HG03575 (cell line): Measurements from ENCODE around the gene SORT1.

Source experiments
- ATAC-seq: cut with Tn5 transposase; IDR thresholded peaks from one replicate; pipeline ENCODE4 v1.9.1; 2021; ENCODE audit not compliant: unreplicated experiment, insufficient number of reproducible peaks, low FRiP score; ENCODE audit errors: extremely low read depth

The SORT1 gene

GRCh38 chr1:109269212-109269980, 128.3 kb downstream of the SORT1 start:
- no peak for ATAC-seq

GRCh38 chr1:109268431-109269211, 129.1 kb downstream of the SORT1 start:
- no peak for ATAC-seq

- ATAC-seq, result no peak
These were observed 129.9 kb downstream of the SORT1 start for GRCh38 chr1:109267743-109268300.

- ATAC-seq, result no peak
These were observed 130.8 kb downstream of the SORT1 start for GRCh38 chr1:109266965-109267364.

GRCh38 chr1:109265741-109266330, 131.9 kb downstream of the SORT1 start:
- no peak for ATAC-seq

- ATAC-seq, result no peak
These were observed 132.7 kb downstream of the SORT1 start for GRCh38 chr1:109265016-109265415.

- ATAC-seq, result no peak
These were observed 133.4 kb downstream of the SORT1 start for GRCh38 chr1:109264379-109264755.

- no peak for ATAC-seq
These were observed 133.9 kb downstream of the SORT1 start for GRCh38 chr1:109263597-109264378.

GRCh38 chr1:109263234-109263596, 134.5 kb downstream of the SORT1 start:
- no peak for ATAC-seq

GRCh38 chr1:109262231-109263055, 135.3 kb downstream of the SORT1 start:
- no peak for ATAC-seq

GRCh38 chr1:109261578-109261977, 136.1 kb downstream of the SORT1 start:
- ATAC-seq, result no peak

GRCh38 chr1:109261006-109261405, 136.7 kb downstream of the SORT1 start:
- no peak for ATAC-seq

- ATAC-seq, result no peak
These were observed 137.8 kb downstream of the SORT1 start for GRCh38 chr1:109259674-109260557.
